GM19397 (cell line): ENCODE measurements around the gene ZP1.

Experiments
- ATAC-seq: cut with Tn5 transposase; IDR thresholded peaks from one replicate; pipeline ENCODE4 v1.9.1; 2021; ENCODE audit warnings: mild to moderate bottlenecking, moderate library complexity; ENCODE audit not compliant: unreplicated experiment

Gene ZP1

GRCh38 chr11:60842668-60843600, 24.4 kb upstream of the ZP1 start:
- ATAC-seq: no peak

- ATAC-seq: no peak
Observed at GRCh38 chr11:60844045-60844869, 23.1 kb upstream of the ZP1 start.

- ATAC-seq: no peak
Observed at GRCh38 chr11:60844870-60845221, 22.5 kb upstream of the ZP1 start.

GRCh38 chr11:60845338-60845737, 22.0 kb upstream of the ZP1 start:
- no peak for ATAC-seq

- no peak for ATAC-seq
Observed at GRCh38 chr11:60847281-60847680, 20.1 kb upstream of the ZP1 start.

DNA sequence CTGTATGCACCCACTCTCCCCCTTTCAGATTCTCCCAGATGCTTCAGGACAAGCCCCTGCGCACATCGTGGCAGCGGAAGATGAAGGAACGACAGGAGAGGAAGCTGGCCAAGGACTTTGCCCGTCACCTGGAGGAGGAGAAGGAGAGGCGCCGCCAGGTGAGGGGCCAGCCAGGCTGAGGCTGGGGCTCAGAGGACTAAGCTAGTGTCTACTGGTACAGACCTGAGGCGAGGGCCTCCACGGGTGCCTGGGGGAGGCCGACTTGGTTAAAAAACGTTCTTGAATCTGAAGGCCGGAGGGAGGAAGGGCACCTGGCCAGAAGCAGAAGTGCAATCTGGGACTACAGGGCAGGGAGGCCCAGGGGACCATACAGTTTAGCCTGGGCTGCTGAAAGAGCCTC, 19.4 kb upstream of the ZP1 start:
- no peak for ATAC-seq

DNA sequence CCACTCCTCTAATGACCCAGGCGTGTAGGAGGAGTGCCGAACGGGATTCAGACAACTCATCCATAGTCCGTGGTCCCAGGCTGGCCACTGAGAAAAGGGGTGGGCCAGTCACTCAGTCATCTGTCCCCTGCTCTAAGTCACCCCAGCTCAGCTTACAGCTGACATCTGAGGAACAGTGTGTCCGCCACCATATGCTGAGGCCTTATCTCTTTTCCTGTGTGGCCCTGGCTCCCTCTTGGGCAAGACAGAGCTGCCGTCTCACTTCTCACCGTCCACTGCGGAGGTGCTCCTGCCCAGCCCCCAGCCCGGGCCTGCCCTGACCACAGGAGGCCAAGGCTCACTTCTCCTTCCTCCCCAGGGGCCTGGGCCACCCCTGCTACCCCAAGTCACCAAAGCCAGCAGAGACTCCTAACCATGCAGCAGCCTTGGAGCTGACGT, 18.6 kb upstream of the ZP1 start:
- ATAC-seq: no peak

DNA sequence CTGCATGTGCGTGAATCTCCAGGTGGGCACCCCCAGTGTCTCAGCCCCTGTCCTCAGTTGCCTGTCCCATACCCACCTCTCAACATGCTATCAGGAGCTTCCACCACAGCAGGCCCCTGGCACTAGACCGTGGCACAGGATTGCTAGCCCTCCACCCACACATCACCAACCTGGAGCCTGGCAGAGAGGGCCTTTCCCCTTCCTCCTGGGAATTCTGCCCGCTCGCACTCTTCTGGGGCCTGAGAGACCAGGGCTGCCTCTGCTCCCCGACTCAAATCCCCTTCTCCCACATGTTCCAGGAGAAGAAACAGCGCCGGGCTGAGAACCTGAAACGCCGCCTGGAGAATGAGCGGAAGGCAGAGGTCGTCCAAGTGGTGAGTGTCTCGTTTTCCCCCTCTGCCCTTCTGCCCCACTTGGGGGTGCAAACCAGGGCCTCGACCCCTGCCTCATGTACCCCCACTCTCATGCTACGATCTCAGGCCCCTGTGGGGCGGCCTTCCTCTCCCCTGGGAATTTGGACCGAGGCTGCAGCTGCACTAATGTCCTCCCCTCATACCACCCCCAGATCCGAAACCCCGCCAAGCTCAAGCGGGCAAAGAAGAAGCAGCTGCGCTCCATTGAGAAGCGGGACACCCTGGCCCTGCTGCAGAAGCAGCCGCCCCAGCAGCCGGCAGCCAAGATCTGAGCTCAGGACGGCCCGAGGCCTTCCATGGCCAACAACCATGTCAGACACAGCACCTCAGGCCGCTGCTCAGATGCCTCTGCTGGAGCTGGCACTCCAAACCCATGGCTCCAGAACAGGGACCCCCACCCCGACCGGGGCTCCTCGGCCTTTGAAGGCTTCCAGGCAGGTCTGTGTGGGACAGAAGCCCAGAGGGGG, 17.5 kb upstream of the ZP1 start:
- ATAC-seq: no peak

DNA sequence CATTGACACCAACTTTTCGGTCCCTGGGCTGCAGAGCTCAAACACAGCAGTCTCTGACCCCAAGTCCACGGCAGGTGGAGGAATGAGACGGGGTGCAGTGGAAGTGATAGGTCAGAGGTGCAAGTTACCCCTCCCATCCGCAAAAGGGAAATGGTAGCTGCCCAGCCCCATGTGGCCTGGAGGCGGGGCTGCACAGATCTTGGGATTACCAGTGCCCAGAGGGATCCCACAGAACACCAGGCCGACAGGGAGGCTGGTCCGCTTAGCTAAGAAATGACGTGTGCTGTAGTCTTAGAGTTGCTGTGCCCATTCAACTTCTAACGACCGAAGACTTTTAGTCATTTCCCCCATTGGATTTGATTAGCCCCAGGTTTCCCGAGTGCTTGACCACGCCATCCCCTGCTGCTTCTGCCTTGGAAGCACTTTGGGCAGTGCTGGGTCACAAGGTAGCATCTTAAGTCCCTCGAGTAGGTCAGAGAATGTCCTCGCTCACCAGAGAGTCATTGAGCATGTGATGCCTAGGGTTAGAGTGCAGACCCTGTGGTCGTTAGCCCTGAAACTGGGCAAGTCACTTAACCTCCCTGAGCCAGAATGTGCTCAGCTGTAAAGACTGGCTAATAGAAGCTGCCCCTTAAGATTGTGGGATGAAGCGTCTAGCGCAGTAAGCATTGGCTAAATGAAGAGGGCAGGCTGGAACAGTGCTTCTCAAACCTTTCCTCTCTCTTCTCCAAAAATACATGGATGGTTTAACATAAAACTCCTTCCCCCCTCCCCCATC, 15.8 kb upstream of the ZP1 start:
- no peak for ATAC-seq

DNA sequence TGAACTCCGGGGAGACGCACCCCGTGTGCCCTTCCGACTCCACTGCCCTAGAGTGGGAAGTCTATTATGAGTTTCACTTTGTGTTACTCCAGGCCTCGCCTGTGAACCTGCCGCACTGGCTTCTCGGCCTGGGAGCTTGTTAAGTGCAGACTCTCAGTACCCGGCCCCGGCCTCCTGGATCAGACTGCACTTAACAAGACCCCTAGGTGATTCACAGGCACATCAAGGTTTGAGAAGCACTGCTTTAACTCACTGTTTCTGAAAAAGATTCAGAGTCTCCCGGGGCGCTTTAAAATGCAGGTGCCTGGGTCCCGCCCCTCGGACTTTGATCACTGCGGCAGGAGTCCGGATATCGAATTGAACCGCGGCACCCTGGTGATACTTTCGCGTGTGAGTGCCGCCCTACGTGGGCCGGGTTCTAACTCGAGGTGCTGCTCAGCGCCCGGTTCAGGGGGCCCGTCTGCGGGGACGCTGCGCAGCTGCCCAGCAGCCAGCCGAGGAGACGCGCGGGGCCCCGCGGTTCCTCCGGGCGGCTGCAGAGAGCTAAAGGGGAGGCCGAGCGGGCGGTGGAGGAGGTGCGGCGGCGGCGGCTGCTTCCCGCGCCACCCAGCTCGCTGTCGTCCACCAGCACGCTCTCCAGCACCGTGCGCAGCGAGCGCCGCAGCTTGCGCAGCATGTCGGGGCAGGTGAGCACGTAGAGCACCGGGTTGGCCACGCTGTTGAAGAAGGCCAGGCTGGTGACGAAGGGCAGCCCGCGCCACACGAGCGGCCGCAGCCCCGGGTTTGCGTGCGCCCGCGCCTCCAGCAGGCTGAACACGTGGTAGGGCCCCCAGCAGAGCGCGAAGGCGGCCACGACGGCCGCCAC, 15.0 kb upstream of the ZP1 start:
- ATAC-seq: no peak

GRCh38 chr11:60852982-60853950, 14.1 kb upstream of the ZP1 start:
- ATAC-seq: no peak

GRCh38 chr11:60854140-60854846, 13.0 kb upstream of the ZP1 start:
- ATAC-seq: no peak

DNA sequence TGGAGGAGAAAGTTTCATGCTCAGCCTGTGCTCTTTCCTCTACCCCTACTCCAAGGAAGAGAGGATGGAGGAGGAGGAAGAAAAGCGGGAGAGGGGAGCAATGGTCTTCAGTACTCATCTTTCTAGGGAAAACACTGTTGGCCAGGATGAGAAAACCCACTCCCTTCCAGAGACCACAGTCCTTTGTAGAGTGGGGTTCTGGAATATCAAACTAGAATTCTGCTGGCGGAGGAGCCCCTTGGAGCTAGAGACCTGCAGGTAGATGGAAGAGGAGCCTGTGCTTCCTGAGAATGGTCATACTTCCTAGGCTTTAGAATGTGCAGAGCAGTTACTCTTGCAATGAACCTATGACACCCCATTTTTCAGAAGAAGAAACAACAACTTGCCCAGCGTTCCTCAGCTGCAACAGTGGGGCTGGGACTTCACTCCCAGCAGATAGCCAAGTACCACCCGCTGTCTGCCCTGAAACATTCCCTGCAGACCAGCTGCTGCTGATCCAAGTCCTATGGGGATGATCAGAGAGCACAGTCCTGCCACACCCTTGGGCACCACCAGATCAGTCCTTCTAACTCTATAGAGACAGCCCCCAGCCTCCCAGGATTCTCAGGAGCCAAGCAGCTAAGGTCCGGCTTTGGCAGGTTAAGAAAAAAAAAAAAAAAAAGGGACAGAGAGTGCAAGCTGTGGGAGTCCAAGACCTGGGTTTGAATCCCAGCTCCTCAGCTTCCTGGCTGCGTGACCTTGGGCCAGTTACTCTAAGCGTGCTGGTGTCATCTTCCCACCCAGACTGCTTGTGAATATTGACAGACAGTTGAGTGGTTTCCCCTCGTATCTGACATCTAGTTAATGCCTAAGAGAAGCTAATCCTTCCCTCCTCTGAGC, 12.3 kb upstream of the ZP1 start:
- ATAC-seq: no peak

DNA sequence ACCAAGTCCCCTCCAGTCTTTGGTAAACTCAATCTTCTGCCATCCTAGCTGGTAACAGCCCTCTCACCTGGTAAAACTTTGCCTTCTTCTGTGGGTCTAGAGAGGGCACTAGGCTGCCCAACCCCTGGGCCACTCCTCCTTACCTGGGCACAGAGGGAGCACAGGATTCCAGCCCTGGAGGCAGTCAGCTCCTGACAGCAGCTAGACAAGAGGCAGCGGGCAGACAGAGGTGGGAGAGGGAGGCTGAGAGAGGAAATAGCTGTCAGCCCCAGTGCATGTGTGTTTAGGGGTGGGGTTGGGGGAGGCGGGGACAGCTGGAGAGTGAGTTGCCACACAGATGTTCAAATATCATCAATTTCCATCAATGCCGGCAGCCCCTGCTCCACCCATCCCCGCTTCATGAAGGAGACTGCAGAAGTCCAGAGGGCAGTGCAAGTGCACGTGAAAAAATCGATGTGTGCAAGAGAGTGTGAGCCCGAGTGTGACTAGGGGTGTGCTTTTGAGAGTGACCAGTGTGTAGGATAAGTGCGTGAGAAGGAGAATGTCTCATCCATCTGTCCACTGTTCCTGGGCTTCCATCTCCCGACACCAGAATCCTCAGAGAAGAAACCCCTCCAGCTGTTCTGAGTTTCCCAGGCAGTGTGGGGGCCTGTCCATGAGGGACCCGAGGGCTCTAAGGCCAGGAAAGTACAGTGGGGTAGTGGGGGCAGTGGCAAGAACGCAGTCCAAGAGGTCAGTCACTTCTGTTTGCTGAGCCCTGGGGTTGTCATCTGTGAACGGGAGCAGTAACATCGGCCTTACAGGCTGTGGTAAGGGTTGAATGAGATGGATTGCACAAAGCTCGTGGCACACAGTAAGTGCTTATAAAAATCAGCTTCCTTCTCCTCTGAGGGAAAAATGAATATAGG, 11.4 kb upstream of the ZP1 start, which contains the start of gene PTGDR2:
Gene PTGDR2, minus strand, starts transcription at position 225 of the 908 bp plus-strand sequence. CDS start 2,228 bp downstream, outside the sequence.
- ATAC-seq: no peak
